Measurements from ENCODE around the gene GSKIP.

The GSKIP gene

GRCh38 chr14:96376093-96376492 is 12.8 kb downstream of the GSKIP start:
- no peak for DNase-seq (ENCODE audit: low read depth in 2 of 2)

GRCh38 chr14:96380735-96381134 is 17.4 kb downstream of the GSKIP start:
- no peak for DNase-seq (ENCODE audit: low read depth in 2 of 2)

DNA sequence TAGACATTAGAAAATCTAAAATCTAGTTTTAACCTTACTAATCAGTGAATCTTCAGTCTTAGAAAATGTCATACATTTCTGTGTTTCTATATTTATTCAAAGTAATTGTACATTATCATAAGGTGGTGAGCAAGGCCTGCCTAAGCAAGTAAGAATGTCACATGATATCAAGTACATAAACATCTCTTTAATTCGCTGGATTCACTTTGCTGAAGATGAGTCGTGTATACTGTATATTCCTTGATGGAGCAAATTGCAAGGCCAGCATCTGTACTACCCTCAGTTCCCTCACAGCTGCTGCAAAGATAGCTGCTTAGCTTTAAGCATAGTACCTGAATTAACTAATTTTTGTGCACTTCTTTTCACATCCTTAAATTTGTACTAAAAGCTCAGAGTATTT is 20.1 kb downstream of the GSKIP start:
- DNase-seq (ENCODE audit: low read depth in 2 of 2), result no peak

DNA sequence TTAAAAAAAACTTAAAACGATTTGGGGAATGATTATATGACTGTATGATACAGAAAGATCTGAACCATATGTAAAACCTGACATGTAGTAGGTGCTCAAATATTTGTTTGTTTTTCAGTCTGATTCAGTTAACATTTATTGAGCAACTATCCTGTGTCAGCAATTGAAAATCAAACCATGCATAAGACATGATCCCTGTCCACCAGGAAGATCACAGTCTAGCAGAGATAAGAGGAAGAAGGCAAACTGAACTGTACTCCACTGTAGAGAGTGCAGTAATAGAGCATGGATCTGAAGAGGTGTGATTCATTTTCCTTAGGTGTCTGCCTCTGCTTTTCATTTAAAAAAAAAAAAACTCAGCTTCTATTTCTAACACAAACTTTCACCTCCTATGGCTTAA is 20.7 kb downstream of the GSKIP start:
- no peak for DNase-seq (ENCODE audit: low read depth in 2 of 2)

GRCh38 chr14:96384740-96385139 is 21.4 kb downstream of the GSKIP start:
- DNase-seq (ENCODE audit: low read depth in 2 of 2), result no peak

DNA sequence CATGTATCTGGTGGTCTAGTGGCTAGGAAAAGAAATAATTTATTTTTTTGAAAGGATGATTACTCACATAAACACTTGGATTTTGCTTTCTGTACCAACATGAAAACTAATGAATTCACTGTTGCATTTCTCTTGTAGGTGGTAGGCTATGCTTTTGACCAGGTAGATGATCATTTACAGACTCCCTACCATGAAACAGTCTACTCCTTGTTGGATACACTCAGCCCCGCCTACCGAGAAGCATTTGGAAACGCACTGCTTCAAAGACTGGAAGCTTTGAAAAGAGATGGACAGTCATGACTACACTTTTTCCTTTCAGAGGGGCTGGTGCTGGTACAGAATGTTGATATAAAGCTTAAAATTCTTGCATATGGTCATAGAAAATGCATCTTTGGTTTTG is 22.1 kb downstream of the GSKIP start:
- DNase-seq (ENCODE audit: low read depth in 2 of 2), result no peak

DNA sequence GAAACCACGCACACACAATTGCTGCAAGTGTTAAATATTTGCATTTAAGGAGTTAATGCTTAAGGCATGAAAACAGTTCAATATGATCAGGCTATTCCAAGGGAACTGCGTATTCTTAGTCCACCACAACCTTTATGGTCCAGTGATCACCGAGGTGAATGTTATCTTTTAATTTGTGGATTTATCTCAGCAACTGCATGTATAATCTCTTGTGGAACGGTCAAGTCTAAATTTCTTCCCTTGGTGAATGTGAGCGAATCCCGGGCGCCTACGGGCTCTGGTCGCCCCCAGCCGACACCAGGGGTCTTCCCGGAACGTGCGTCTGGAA is 27.6 kb downstream of the GSKIP start:
- DNase-seq (ENCODE audit: low read depth in 2 of 2), result no peak

- DNase-seq (ENCODE audit: low read depth in 2 of 2), result peak; percentile 98 to 99
Observed at GRCh38 chr14:96391293-96392118, 28.2 kb downstream of the GSKIP start.

- no peak for DNase-seq (ENCODE audit: low read depth in 2 of 2)
Observed at GRCh38 chr14:96393071-96393691, 29.9 kb downstream of the GSKIP start.

DNA sequence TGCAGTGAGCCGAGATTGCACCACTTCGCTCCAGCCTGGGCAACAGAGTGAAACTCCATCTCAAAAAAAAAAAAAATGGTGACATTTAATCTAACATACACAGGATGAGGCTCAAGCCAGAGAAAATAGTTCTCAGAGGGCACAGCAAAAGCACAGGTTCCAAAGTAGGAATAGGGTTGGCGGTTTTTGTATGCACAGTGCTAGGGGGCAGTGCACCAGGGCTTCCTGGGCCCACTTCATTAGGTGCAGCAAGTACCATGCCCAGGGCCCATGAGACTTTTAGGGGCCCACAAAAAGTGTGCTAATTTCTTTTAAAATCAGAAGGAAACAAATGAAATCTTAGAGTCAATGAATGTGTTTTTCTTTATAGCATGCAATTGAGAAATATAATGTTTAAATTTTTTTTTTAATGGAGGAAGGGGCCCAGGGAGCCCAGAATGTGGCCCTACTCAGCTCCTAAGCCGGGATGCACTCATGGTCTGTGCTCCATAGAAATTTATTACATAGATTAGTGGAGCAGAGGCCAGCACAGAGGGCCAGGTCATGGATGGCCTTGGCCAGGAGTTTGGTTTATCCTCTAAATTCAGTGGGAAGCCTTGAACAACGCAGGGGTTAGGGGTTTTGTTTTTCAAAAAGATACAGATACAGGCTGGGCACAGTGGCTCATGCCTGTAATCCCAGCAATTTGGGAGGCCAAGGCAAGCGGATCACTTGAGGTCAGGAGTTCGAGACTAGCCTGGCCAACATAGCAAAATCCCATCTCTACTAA is 30.9 kb downstream of the GSKIP start:
- DNase-seq (ENCODE audit: low read depth in 2 of 2), result no peak

GRCh38 chr14:96398432-96398831 is 35.1 kb downstream of the GSKIP start:
- DNase-seq (ENCODE audit: low read depth in 2 of 2), result no peak

- no peak for DNase-seq (ENCODE audit: low read depth in 2 of 2)
Observed at GRCh38 chr14:96398921-96399320, 35.6 kb downstream of the GSKIP start.

DNA sequence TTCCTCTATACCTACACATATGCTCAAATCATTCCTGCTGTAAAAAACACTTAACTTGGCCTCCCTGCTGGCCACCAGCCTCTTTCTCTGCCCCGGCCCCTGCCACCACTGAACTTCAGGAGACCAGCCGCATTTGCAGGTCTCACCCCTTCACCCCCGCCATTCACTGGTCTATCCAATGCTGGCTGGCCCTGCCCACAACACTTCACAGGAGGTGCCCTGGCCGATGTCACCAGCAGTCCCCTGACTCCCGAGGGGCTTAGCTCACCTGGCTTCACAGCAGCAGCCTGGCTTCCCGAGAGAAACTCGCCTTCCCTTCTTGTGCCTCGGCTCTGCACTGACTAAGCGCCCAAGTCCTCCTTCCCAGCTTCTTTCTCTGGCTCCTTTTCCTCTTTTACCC is 36.1 kb downstream of the GSKIP start:
- no peak for DNase-seq (ENCODE audit: low read depth in 2 of 2)

DNA sequence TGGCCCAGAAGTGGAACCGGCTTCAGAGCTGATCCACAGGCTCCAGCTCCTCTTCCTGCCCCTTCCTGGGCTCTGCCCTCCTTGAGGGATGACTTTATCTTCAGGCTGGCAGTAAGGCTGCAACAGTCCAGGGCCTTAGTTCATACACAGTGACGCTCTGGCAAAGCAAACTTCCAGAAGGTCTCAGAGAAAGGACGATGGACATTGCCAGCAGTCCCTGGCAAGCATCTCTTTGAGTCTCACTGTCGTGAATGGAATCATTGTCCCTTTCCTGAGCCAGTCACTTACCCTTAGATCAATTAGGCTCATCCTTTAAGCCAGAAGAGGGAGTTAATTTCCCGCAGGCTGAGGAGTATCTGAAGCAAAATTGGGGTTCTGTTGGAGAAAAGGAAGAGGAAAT is 37.2 kb downstream of the GSKIP start:
- DNase-seq (ENCODE audit: low read depth in 2 of 2), result no peak

DNA sequence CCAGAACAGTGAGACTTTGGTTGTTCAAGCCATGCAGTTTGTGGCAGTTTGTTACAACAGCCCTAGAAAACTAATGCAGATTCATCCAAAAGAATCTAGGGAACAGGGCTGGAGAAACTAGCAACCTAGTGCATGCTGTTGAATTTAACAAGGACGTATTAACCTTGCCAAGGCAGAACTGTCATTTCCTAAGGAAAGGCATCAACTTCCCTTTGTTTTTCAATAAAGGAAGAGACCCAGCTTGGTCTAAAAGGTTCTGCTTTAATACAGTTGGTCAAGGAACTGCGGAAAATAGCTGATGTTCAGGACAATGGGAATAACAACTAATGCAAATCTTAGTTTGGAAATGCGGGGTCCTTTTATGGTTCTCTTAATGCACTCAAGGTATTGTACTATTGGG is 40.1 kb downstream of the GSKIP start:
- DNase-seq (ENCODE audit: low read depth in 2 of 2), result no peak

DNA sequence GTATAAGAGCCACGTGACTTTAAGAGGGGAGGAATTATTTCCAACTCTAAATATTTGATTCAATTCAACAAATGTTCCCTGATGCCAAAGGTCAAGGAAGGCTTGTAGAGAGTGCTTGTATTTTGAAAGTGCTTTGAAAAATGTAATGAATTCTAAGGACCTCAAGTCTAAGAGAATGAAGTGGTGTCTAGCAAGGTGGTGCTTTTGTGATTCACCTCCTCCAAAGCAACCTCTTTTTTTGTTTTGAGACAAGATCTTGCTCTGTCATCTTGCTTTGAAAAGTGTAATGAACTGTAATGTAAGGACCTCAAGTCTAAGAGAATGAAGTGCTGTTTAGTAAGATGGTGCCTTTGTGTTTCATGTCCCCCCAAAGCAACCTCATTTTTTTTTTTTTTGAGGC is 42.4 kb downstream of the GSKIP start:
- no peak for DNase-seq (ENCODE audit: low read depth in 2 of 2)

DNA sequence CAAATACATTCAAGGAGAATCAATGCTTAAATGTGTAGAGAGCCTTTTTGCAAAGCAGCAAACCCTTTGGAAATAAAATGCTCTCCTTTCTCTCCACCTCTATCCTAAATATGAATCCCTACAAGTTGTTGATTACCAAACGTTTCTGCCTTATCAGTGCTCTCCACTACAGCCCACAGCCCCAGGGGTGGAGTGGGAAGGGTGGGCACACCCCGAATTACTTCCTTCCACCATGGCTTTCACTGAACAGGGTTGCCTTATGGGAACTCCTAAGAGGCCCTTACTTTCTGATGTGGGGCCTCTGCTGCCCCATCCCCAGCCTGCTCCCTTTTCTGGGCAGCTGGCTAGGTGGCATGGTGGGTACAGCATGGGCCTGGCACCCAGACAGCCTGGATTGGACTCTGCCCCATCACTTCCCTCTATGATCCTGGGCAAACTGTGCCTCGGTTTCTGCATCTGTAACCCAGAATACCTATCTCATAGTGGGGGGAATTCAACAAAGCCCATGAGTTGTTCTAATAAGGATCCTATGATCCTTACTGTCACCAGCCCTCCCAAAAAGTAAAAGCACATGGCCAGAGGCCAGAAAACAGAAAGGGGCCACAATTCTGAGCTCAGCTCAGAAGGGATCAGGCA is 44.7 kb downstream of the GSKIP start:
- no peak for DNase-seq (ENCODE audit: low read depth in 2 of 2)

DNA sequence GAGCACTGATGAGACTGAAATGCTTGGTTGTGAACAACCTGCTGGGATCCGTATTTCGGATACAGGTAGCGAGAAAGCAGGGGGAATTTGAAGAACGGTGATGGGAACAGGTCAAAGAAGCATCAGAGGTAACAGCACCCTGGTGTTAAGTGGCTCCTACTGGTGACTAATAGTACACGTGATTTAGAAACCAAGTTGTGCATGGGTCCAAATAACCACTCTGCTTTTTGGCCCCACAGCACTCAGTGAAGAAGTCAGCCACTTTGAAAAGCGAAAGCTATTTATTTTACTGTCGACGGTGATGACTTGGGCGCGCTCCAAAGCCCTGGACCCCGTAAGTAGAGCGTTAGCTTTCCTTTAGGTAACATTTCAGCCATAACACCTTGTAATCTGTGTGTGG is 45.3 kb downstream of the GSKIP start:
- no peak for DNase-seq (ENCODE audit: low read depth in 2 of 2)

- DNase-seq (ENCODE audit: low read depth in 2 of 2), result no peak
Observed at GRCh38 chr14:96409701-96410100, 46.4 kb downstream of the GSKIP start.

DNA sequence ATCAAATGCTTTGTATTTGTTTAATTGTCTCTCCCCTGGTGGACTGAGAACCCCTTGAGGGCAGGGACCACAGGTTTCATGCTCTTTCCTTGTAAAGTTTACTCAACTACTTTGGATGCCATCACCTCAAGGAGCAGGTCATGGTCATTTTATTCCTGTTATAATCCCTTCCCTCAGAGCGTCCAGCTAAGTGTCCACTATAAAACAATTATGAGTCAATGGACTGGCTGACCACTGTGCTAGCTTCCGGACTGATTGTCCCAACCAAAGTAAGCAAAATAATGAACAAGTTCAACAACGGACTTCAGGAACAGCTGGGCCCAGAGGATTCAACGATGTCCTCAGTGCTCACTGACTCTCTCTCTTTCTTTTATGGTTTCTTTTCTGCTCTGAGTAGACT is 46.8 kb downstream of the GSKIP start:
- no peak for DNase-seq (ENCODE audit: low read depth in 2 of 2)

- no peak for DNase-seq (ENCODE audit: low read depth in 2 of 2)
Observed at GRCh38 chr14:96413526-96413925, 50.2 kb downstream of the GSKIP start.

- DNase-seq (ENCODE audit: low read depth in 2 of 2), result no peak
Observed at GRCh38 chr14:96415559-96415958, 52.2 kb downstream of the GSKIP start.

GRCh38 chr14:96416292-96416691 is 53.0 kb downstream of the GSKIP start:
- no peak for DNase-seq (ENCODE audit: low read depth in 2 of 2)
